Right forelimb (tissue), 1 donor: Measurements from ENCODE around the gene QRFP.

Source experiments
- DNase-seq: peaks from one replicate; pipeline ENCODE4 v3.0.0-alpha.2; 2018

QRFP gene

DNA sequence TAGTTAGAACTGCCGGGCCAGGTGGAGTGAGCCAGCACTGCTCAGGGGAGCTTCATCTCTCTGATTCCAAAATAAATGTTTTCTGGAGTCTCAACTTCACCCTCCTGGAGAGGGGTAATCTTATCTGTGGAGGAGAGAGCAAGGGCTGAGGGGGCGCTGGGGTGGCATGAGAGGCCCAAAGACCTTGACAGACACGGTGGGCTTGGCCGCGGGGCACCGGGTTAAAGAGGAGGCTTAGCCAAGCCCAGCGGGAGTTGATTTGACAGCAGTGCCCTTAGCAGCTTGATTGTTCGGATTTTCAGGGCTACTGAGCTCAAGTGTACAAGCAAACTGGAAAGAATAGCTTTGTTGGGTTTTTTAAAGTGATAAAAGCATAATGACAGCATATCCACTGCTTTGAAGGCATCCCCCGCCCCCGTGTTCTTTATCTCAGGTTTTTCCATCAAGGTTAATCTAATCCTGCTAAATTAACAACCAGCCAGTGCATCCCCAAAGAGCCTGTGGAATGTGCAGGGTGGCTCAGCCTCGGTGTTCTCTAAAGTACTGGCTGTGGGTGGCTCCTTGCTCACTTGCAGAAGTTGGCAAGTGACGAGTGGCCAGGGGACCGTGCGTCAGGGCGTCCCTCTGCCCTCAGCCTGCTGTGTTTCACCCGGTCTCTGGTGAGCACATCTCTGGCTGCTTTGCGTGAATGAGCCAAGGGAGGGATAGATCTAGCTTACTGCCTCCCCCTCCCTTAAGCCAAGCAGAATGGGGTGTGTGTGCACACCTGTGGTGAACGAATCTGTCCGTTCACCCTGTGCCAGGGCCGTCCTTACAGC lies 5.5 kb downstream of the QRFP start:
- no peak for DNase-seq

DNA sequence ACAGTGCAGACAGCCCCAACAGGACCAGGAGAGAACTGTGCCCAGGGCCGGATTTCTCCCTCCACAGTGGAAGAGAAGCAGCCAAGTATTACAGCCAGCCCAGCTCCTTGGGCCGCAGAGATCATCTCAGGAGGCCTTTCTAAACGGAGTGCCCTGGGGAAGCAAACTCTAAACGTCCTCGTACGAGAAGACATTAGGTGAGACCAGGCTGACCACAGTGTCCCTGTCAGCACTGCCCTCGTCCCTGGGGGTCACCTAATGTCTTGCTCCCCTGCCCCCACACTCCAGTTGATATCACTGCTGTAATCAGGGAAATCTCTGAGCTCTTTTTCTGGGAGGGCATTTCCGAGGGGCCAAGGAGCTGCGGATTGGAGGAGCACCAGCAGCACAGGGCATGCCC lies 6.5 kb downstream of the QRFP start:
- no peak for DNase-seq

DNA sequence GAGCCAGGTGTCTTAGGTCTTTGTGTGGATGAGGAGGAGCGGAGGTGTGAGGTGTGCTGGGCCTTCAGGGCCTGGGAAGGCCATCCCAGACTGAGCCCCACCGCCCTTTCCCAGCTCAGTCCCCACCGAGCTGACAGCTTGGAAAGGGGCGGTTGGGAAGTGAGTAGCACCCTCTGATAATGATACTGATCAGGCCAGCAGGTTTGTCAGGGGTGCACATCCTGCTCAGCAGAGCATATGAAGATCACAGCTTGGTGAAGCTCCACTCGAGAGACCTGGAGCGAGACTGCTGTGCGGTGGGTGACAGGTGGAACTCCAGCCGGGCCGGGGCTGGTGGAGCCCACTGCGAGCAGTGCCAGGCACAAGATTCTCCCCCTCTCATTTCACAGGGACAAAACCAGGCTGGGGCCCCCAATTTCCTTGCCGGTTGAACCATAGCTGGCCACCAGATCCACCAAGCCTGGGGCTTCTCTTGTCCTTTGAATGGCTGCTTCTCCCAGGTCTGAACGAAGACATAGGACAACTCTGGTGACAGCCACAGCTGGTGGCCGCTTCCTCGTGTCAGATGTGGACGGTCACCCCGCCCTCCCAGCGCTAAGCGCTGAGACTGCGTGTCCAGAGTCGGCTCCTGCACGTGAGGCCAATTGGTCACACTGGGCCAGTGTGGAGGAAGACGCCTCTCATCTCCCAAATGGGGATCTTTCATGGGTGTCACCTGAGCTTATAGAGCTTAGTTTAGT lies 8.3 kb downstream of the QRFP start:
- no peak for DNase-seq

DNA sequence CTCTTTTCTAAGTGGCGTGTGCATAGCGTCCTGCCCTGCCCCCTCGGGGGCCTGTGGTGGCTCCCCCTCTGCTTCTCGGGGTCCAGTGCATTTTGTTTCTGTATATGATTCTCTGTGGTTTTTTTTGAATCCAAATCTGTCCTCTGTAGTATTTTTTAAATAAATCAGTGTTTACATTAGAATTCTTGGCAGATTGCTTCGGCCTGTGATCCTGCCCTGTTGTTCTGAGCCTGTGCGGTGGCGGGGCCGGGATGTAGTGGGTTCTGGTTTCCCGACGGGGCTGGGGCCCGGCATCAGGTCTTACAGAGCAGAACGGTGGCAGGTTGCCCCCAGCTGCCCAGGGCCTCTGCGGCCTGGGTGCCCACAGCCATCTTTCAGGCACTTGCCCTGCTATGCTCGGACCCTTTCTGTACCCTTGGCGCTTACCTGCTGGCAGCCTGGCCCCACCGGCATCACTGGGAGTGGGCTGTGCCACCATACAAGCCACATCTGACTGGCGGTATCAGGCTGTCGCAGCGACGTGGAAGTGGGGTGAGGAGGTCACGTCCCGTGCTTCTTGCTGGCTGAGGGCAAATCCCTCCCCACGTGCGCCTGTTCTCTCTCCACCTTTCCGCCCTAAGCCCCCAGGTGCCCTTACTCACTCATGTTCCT lies 9.0 kb downstream of the QRFP start:
- DNase-seq: no peak

DNA sequence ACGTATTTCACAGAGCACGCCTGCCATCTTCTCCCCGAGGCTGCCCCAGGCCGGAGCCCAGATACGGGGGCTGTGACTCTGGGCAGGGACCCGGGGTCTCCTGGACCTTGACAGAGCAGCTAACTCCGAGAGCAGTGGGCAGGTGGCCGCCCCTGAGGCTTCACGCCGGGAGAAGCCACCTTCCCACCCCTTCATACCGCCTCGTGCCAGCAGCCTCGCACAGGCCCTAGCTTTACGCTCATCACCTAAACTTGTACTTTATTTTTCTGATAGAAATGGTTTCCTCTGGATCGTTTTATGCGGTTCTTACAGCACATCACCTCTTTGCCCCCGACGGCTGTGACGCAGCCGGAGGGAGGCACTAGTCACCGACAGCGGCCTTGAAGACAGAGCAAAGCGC lies 9.6 kb downstream of the QRFP start:
- DNase-seq: no peak

DNA sequence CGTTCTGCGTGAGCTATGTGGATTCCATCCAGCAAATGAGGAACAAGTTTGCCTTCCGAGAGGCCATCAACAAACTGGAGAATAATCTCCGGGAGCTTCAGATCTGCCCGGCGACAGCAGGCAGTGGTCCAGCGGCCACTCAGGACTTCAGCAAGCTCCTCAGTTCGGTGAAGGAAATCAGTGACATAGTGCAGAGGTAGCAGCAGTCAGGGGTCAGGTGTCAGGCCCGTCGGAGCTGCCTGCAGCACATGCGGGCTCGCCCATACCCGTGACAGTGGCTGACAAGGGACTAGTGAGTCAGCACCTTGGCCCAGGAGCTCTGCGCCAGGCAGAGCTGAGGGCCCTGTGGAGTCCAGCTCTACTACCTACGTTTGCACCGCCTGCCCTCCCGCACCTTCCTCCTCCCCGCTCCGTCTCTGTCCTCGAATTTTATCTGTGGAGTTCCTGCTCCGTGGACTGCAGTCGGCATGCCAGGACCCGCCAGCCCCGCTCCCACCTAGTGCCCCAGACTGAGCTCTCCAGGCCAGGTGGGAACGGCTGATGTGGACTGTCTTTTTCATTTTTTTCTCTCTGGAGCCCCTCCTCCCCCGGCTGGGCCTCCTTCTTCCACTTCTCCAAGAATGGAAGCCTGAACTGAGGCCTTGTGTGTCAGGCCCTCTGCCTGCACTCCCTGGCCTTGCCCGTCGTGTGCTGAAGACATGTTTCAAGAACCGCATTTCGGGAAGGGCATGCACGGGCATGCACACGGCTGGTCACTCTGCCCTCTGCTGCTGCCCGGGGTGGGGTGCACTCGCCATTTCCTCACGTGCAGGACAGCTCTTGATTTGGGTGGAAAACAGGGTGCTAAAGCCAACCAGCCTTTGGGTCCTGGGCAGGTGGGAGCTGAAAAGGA lies 10.9 kb downstream of the QRFP start:
- no peak for DNase-seq

DNA sequence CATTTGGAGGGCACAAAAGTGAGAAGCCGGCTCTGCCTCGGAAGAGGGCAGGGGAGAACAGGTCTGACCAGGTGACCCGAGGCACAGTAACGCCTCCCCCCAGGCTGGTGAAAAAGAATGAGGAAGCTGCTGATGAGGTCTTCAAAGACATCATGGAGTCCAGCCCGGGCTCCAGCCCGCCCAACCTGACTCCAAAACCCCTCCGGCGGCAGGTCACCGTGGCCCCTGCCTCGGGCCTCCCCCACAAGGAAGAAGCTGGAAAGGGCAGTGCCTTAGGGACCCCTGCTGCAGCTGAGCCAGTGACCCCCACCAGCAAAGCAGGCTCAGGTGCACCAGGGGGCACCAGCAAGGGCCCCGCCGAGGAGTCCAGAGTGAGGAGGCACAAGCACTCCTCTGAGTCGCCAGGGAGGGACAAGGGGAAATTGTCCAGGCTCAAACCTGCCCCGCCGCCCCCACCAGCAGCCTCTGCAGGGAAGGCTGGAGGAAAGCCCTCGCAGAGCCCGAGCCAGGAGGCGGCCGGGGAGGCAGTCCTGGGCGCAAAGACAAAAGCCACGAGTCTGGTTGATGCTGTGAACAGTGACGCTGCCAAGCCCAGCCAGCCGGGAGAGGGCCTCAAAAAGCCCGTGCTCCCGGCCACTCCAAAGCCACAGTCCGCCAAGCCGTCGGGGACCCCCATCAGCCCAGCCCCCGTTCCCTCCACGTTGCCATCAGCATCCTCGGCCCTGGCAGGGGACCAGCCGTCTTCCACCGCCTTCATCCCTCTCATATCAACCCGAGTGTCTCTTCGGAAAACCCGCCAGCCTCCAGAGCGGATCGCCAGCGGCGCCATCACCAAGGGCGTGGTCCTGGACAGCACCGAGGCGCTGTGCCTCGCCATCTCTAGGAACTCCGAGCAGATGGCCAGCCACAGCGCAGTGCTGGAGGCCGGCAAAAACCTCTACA lies 11.8 kb downstream of the QRFP start:
- DNase-seq: no peak

DNA sequence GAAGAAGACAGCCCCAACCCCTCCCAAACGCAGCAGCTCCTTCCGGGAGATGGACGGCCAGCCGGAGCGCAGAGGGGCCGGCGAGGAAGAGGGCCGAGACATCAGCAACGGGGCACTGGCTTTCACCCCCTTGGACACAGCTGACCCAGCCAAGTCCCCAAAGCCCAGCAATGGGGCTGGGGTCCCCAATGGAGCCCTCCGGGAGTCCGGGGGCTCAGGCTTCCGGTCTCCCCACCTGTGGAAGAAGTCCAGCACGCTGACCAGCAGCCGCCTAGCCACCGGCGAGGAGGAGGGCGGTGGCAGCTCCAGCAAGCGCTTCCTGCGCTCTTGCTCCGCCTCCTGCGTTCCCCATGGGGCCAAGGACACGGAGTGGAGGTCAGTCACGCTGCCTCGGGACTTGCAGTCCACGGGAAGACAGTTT lies 12.5 kb downstream of the QRFP start:
- DNase-seq: no peak

DNA sequence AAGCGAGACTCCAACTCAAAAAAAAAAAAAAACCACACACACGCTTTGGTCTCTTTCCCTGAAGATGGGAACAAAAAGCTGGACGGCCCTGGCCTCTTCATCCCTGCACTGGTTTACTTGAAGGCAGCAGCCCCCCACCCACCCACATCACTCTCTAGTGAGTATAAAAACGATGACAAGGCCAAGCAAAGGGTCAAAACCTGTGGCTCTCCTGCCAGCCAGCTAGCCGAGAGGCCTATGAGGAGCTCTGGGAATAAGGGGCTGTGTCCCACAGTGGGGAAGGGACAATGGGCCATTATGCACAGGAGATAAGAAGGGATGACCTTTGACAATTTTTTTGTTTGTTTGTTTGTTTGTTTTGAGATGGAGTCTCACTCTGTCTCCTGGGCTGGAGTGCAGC lies 13.1 kb downstream of the QRFP start:
- no peak for DNase-seq

DNA sequence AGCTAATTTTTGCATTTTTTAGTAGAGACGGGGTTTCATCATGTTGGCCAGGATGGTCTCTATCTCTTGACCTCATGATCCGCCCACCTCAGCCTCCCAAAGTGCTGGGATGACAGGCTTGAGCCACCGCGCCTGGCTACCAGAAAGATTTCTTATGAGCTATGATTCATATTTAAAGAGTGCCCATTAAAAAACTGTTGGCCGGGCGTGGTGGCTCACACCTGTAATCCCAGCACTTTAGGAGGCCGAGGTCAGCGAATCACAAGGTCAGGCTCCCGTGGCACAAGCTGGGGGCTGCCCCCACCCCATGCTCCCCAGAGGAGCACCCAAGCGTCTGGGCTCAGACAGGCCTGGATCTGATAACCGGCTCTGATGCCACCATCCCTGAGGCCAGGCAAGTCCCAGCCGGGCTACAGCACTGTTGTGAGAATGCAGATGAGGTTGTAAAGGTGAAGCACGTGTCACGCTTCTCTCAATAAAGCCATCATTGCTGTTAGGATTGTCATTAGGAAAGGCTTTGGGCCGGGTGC lies 13.9 kb downstream of the QRFP start:
- no peak for DNase-seq

DNA sequence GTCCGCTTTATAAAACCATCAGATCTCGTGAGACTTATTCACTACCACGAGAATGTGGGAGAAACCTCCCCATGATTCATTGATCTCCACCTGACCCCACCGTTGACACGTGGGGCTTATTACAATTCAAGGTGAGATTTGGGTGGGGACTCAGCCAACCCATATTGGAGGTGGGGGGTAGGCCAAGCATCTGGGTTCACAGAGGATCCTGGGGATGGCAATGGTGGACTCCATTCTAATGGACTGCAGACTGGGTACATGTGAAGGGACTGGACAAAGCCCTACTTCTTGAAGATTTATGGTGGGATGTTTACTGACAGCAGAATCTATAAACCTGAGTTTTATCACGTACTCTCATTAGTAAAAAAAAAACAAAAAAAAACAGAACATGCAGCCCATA lies 15.1 kb downstream of the QRFP start:
- DNase-seq: no peak

DNA sequence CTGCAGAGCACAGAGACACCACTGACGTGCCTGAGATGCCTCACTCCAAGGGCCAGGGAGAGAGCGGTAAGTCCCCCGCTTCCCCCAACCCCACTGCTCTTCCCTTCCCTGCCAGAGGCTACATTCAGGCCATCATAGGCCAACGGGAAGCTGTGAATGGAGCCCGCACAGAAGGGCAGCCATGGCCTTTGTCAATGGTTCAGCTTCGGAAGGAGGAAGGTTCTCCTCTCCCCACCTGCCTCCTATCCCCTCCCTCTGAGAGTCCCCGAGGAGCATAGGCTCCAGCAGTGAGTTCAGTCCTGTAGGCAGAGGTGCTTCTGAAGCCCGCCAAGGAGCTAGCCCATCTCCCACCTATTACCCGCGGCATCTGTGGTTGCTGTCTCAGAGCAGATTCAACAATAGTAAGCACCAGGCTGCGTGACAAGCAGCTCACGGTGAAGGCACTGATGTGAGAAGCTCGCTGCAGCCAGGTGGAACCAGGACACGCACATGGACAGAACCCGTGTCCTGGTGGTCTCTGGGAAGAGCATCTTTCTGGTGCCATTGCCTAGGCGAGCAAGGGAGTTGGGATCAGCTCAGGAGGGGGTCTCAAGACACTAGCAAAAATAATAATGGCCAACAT lies 15.9 kb downstream of the QRFP start:
- DNase-seq: no peak

DNA sequence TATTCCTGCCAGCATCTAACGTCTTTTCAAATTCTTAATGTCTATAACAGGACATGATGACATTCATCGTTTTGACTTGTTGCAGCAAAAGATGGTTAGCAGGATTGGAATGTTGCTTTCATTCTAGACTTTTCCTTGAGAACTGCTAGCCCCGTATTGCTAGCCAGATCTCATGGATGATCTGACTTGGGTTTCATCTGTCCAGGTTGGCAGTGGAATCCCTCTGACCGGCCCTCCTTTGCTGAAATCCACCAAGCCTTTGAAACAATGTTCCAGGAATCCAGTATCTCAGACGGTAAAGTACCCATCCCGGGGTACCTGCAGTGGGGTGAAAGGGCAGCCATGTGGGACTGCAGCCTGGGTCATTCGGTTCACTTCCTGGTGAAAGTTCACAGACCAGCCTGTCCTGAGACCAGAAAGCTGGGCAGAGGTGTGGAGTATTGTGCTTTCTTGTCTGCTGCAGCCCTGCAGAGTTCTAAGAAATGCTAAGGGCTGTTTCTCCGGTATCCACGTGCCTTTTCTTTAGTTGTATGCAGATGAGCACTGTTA lies 16.7 kb downstream of the QRFP start:
- no peak for DNase-seq

DNA sequence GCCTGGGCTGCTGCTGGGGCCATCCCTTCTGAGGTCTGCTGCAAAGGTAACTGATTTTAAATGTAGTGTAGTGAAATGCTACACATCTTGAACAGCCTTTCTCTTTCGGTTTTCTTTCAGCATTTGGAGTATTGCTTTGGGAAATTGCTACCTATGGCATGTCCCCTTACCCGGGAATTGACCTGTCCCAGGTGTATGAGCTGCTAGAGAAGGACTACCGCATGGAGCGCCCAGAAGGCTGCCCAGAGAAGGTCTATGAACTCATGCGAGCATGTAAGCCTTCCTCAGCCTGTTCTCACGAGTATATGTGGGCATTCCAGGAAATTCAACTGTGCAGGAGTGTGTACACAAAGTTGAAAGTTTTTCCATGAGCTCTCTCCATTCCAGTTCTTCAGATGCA lies 18.3 kb downstream of the QRFP start:
- no peak for DNase-seq

DNA sequence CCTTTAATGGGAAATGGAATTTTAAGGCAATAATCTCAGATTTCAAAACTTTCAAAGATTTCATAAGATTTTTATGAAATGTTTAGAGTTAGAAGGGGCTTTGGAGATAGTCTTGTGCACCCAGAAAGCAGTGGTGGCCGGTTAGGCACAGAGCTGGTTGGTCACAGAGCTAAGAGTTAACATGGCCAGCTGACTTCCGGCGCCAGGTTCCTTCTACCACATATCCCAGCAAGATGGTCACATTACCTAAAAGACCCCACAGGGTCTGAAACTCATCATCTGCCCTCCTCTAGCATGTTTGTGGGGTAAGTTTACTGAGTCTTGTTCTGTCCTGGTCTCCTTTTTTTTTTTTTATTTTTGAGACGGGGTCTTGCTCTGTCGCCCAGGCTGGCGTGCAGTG lies 19.3 kb downstream of the QRFP start:
- DNase-seq: no peak

DNA sequence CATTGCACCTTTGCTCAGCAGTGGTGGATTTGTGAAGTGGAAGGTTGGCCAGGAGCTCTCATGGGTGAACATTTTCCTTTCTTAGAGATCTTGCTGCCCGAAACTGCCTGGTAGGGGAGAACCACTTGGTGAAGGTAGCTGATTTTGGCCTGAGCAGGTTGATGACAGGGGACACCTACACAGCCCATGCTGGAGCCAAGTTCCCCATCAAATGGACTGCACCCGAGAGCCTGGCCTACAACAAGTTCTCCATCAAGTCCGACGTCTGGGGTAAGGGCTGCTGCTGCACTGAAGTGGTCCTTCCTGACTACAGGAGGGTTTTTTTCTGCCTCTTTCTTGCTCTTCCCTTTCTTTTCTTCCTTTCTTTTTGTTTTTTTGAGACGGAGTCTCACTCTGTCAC lies 21.8 kb downstream of the QRFP start:
- DNase-seq: no peak

DNA sequence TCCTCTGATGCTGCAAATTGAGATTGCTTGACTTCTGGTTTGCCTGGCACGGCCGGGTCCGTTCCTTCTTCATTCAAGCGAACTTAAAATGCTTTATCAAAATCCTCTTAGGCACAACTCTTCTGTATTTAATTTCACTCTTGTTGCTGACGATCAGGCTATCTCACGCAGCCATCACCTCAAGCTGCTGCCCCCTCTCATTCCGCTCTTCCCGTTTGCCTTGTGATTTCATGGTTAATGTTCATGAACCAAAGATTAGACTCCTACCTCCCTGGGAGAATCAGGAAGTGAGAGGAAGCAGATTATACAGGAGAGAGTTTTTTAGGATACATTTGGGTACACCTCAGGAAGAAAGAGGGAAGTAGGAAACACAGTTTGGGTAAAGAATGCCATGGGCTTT lies 22.6 kb downstream of the QRFP start:
- no peak for DNase-seq

DNA sequence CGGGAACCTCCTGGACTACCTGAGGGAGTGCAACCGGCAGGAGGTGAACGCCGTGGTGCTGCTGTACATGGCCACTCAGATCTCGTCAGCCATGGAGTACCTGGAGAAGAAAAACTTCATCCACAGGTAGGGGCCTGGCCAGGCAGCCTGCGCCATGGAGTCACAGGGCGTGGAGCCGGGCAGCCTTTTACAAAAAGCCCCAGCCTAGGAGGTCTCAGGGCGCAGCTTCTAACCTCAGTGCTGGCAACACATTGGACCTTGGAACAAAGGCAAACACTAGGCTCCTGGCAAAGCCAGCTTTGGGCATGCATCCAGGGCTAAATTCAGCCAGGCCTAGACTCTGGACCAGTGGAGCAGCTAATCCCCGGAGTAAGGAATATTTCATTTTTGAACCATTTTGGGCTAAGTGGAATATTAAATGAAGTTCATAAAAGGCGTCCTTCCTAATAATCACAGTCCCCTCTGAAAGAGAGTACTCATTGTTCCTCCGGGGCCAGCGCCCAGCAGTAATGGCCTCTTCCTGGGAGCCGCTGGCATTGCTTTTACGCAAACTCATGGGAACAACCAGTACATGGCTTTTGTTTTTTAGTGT lies 23.6 kb downstream of the QRFP start:
- DNase-seq: no peak

DNA sequence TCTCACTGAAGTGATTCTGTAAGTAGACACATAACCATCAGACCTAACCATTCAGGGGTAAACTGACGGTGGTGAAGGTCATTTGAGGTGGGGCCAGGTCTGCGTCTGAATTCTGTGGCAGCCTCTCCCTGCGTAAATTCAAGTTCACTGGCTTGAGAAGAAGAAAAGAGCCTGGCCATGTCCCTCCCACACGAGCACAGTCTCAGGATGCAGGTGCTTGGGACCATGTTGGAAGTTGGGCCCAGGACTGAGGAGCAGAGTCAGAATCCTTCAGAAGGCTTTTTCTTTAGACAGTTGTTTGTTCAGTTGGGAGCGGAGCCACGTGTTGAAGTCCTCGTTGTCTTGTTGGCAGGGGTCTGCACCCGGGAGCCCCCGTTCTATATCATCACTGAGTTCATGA lies 24.1 kb downstream of the QRFP start:
- no peak for DNase-seq

DNA sequence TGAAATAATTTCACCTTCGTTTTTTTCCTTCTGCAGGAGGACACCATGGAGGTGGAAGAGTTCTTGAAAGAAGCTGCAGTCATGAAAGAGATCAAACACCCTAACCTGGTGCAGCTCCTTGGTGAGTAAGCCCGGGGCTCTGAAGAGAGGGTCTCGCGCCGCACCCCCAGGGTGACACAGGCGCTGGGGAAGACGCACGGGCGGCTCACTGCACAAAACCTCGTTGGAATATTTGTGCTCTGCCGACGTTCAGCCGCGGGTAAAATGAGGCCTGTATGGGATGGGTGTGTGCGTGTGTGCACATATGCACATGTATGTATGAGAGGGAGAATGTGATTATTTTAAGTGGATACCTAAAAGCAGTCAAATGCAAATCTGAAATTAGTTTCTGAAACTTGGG lies 24.5 kb downstream of the QRFP start:
- DNase-seq: no peak
